ENCODE results near the gene TOP3B.

Gene TOP3B

GRCh38 chr22:22023581-22024137 is 41.1 kb upstream of the TOP3B start:
- no peak for DNase-seq (ENCODE audit: insufficient read length, low spot score)
- no peak for TF ChIP-seq TAF1 (IDR thresholded peaks at IDR 0.05; ENCODE audit: low read depth, low read length)
- TF ChIP-seq POLR2AphosphoS5 (IDR thresholded peaks at IDR 0.05; ENCODE audit: low read depth, low read length), result no peak
- TF ChIP-seq SPI1 (IDR thresholded peaks at IDR 0.05; ENCODE audit: low read depth, low read length), result no peak
- TF ChIP-seq PAX5 (IDR thresholded peaks at IDR 0.05; ENCODE audit: insufficient read depth, low read length, severe bottlenecking), result no peak
- no peak for TF ChIP-seq POLR2A (IDR thresholded peaks at IDR 0.05; ENCODE audit: low read depth, low read length)
- TF ChIP-seq POU2F2 (IDR thresholded peaks at IDR 0.05; ENCODE audit: low read depth, low read length), result no peak
- FAIRE-seq, result no peak

GRCh38 chr22:22022947-22023534 is 40.5 kb upstream of the TOP3B start:
- FAIRE-seq, result peak; percentile 85

GRCh38 chr22:22022255-22022840 is 39.8 kb upstream of the TOP3B start:
- no peak for DNase-seq (ENCODE audit: insufficient read length, low spot score)
- no peak for FAIRE-seq
- TF ChIP-seq TAF1 (IDR thresholded peaks at IDR 0.05; ENCODE audit: low read depth, low read length) (no peak), POU2F2 (IDR thresholded peaks at IDR 0.05; ENCODE audit: low read depth, low read length) (0 out of 2 replicates have a peak, but pooled peaks have one; percentile 23)

More at GRCh38 chr22:22022947-22023534, 40.5 kb upstream of the TOP3B start:
- no peak for DNase-seq (ENCODE audit: insufficient read length, low spot score)
- TF ChIP-seq POLR2AphosphoS5 (IDR thresholded peaks at IDR 0.05; ENCODE audit: low read depth, low read length) (no peak), TAF1 (IDR thresholded peaks at IDR 0.05; ENCODE audit: low read depth, low read length) (no peak), PAX5 (IDR thresholded peaks at IDR 0.05; ENCODE audit: insufficient read depth, low read length, severe bottlenecking) (no peak), SPI1 (IDR thresholded peaks at IDR 0.05; ENCODE audit: low read depth, low read length) (no peak), POLR2A (IDR thresholded peaks at IDR 0.05; ENCODE audit: low read depth, low read length) (no peak), POU2F2 (IDR thresholded peaks at IDR 0.05; ENCODE audit: low read depth, low read length) (no peak)

GRCh38 chr22:22021162-22021750 is 38.7 kb upstream of the TOP3B start:
- FAIRE-seq (no peak), DNase-seq (ENCODE audit: insufficient read length, low spot score) (no peak)
- no peak for TF ChIP-seq PAX5 (IDR thresholded peaks at IDR 0.05; ENCODE audit: insufficient read depth, low read length, severe bottlenecking)
- TF ChIP-seq POLR2A (IDR thresholded peaks at IDR 0.05; ENCODE audit: low read depth, low read length), result no peak
- no peak for TF ChIP-seq POLR2AphosphoS5 (IDR thresholded peaks at IDR 0.05; ENCODE audit: low read depth, low read length)
- no peak for TF ChIP-seq POU2F2 (IDR thresholded peaks at IDR 0.05; ENCODE audit: low read depth, low read length)
- no peak for TF ChIP-seq SPI1 (IDR thresholded peaks at IDR 0.05; ENCODE audit: low read depth, low read length)
- no peak for TF ChIP-seq TAF1 (IDR thresholded peaks at IDR 0.05; ENCODE audit: low read depth, low read length)

- TF ChIP-seq SPI1 (IDR thresholded peaks at IDR 0.05; ENCODE audit: low read depth, low read length), result no peak
- no peak for TF ChIP-seq TAF1 (IDR thresholded peaks at IDR 0.05; ENCODE audit: low read depth, low read length)
- no peak for TF ChIP-seq POU2F2 (IDR thresholded peaks at IDR 0.05; ENCODE audit: low read depth, low read length)
- no peak for TF ChIP-seq POLR2A (IDR thresholded peaks at IDR 0.05; ENCODE audit: low read depth, low read length)
- TF ChIP-seq PAX5 (IDR thresholded peaks at IDR 0.05; ENCODE audit: insufficient read depth, low read length, severe bottlenecking), result no peak
- TF ChIP-seq POLR2AphosphoS5 (IDR thresholded peaks at IDR 0.05; ENCODE audit: low read depth, low read length), result no peak
- no peak for DNase-seq (ENCODE audit: insufficient read length, low spot score)
- peak; percentile 40 for FAIRE-seq
Measured at GRCh38 chr22:22020425-22020852, 37.9 kb upstream of the TOP3B start.

- FAIRE-seq (no peak), DNase-seq (ENCODE audit: insufficient read length, low spot score) (no peak)
- TF ChIP-seq POU2F2 (IDR thresholded peaks at IDR 0.05; ENCODE audit: low read depth, low read length) (no peak), SPI1 (IDR thresholded peaks at IDR 0.05; ENCODE audit: low read depth, low read length) (no peak), POLR2AphosphoS5 (IDR thresholded peaks at IDR 0.05; ENCODE audit: low read depth, low read length) (no peak), TAF1 (IDR thresholded peaks at IDR 0.05; ENCODE audit: low read depth, low read length) (no peak), POLR2A (IDR thresholded peaks at IDR 0.05; ENCODE audit: low read depth, low read length) (no peak), PAX5 (IDR thresholded peaks at IDR 0.05; ENCODE audit: insufficient read depth, low read length, severe bottlenecking) (no peak)
Measured at GRCh38 chr22:22019659-22020424, 37.3 kb upstream of the TOP3B start.

GRCh38 chr22:22018825-22019658 is 36.5 kb upstream of the TOP3B start:
- FAIRE-seq, result no peak
- TF ChIP-seq SPI1 (IDR thresholded peaks at IDR 0.05; ENCODE audit: low read depth, low read length) (no peak), PAX5 (IDR thresholded peaks at IDR 0.05; ENCODE audit: insufficient read depth, low read length, severe bottlenecking) (no peak), POLR2A (IDR thresholded peaks at IDR 0.05; ENCODE audit: low read depth, low read length) (no peak), POU2F2 (IDR thresholded peaks at IDR 0.05; ENCODE audit: low read depth, low read length) (no peak), TAF1 (IDR thresholded peaks at IDR 0.05; ENCODE audit: low read depth, low read length) (no peak), POLR2AphosphoS5 (IDR thresholded peaks at IDR 0.05; ENCODE audit: low read depth, low read length) (no peak)
- no peak for DNase-seq (ENCODE audit: insufficient read length, low spot score)

- DNase-seq (ENCODE audit: insufficient read length, low spot score) (no peak), FAIRE-seq (no peak)
- TF ChIP-seq POLR2AphosphoS5 (IDR thresholded peaks at IDR 0.05; ENCODE audit: low read depth, low read length) (no peak), PAX5 (IDR thresholded peaks at IDR 0.05; ENCODE audit: insufficient read depth, low read length, severe bottlenecking) (no peak), TAF1 (IDR thresholded peaks at IDR 0.05; ENCODE audit: low read depth, low read length) (no peak), POU2F2 (IDR thresholded peaks at IDR 0.05; ENCODE audit: low read depth, low read length) (no peak), SPI1 (IDR thresholded peaks at IDR 0.05; ENCODE audit: low read depth, low read length) (no peak), POLR2A (IDR thresholded peaks at IDR 0.05; ENCODE audit: low read depth, low read length) (no peak)
Measured at GRCh38 chr22:22015631-22016030, 33.0 kb upstream of the TOP3B start.
